GM12892 (cell line): ENCODE results near the gene MYG1.

Experiments used
- DNase-seq: peaks from one replicate; pipeline ENCODE4 v3.0.0; 2011; ENCODE audit not compliant: insufficient read length
- FAIRE-seq: peaks from 2 replicates; lab custom pipeline; 2011; peaks lifted over from hg19 to GRCh38; lab: Jason Lieb, UNC
- POLR2A ChIP-seq: IDR thresholded peaks from 2 replicates; pipeline ENCODE4 v1.6.1; 2011; ENCODE audit warnings: low read depth, low read length, control low read depth
- POLR2AphosphoS5 ChIP-seq: IDR thresholded peaks from 2 replicates; pipeline ENCODE4 v1.6.1; 2011; ENCODE audit warnings: low read depth, low read length, control low read depth
- TAF1 ChIP-seq: IDR thresholded peaks from 2 replicates; pipeline ENCODE4 v1.6.1; 2011; ENCODE audit warnings: low read depth, mild to moderate bottlenecking, control low read depth, low read length, borderline replicate concordance

The MYG1 gene

GRCh38 chr12:53346491-53346890, 47.0 kb downstream of the MYG1 start:
- no peak for TF ChIP-seq POLR2AphosphoS5
- TF ChIP-seq POLR2A, result no peak
- TF ChIP-seq TAF1, result no peak
- DNase-seq, result no peak
- FAIRE-seq, result no peak

GRCh38 chr12:53347905-53348304, 48.4 kb downstream of the MYG1 start:
- TF ChIP-seq POLR2A, result no peak
- TF ChIP-seq POLR2AphosphoS5, result no peak
- TF ChIP-seq TAF1, result no peak
- FAIRE-seq, result no peak
- no peak for DNase-seq

GRCh38 chr12:53352331-53353256, 53.1 kb downstream of the MYG1 start:
- no peak for TF ChIP-seq TAF1
- TF ChIP-seq POLR2A, result no peak
- no peak for TF ChIP-seq POLR2AphosphoS5
- peak; percentile 82 for FAIRE-seq
- DNase-seq, result no peak

- no peak for FAIRE-seq
- TF ChIP-seq POLR2A, result no peak
- TF ChIP-seq TAF1, result no peak
- TF ChIP-seq POLR2AphosphoS5, result no peak
- DNase-seq, result no peak
Measured at GRCh38 chr12:53353257-53353655, 53.8 kb downstream of the MYG1 start.

- FAIRE-seq, result no peak
Measured at GRCh38 chr12:53355121-53355520, 55.6 kb downstream of the MYG1 start.

More at GRCh38 chr12:53355121-53355520, 55.6 kb downstream of the MYG1 start:
- no peak for DNase-seq
- TF ChIP-seq TAF1, result no peak
- TF ChIP-seq POLR2AphosphoS5, result no peak
- TF ChIP-seq POLR2A, result no peak
